HL-60 (cell line): ENCODE results near the gene DHX15.

Source experiments
- DNase-seq, 2 experiments: peaks; one replicate each; pipeline ENCODE4 v3.0.0-alpha.2; 2010 to 2020; ENCODE audit warnings: low read depth in 1 of 2, low spot score in 1 of 2
- H3K27ac ChIP-seq: fragments of 250-450 bp; sonication (Bioruptor Pico); replicated peaks from 2 replicates; pipeline ENCODE4 v1.5.1; 2020; ENCODE audit warnings: mild to moderate bottlenecking, moderate library complexity
- H3K27me3 ChIP-seq: fragments of 250-450 bp; sonication (Bioruptor Pico); 2 replicates; pipeline ENCODE4 v1.5.1; 2021; ENCODE audit warnings: mild to moderate bottlenecking, moderate library complexity; ENCODE audit not compliant: insufficient read depth, poor library complexity, severe bottlenecking
- H3K4me3 ChIP-seq: replicated peaks from 2 replicates; pipeline ENCODE4 v1.5.1; 2011; ENCODE audit warnings: mild to moderate bottlenecking, control low read depth, low read length; ENCODE audit not compliant: insufficient read depth
- GABPA ChIP-seq: IDR thresholded peaks from 2 replicates; pipeline ENCODE4 v1.6.1; 2012; ENCODE audit warnings: low read depth
- POLR2AphosphoS5 ChIP-seq: IDR thresholded peaks from 2 replicates; pipeline ENCODE4 v1.6.1; 2012; ENCODE audit warnings: low read depth
- SPI1 ChIP-seq: IDR thresholded peaks from 2 replicates; pipeline ENCODE4 v1.6.1; 2012; ENCODE audit warnings: low read depth, mild to moderate bottlenecking, borderline replicate concordance
- TF ChIP-seq, protein P1 (sequence below): IDR thresholded peaks from 2 replicates; pipeline ENCODE4 v1.6.1; 2012; ENCODE audit warnings: low read depth; ENCODE audit not compliant: insufficient replicate concordance
- TF ChIP-seq, protein P2 (sequence below): IDR thresholded peaks from one replicate; pipeline ENCODE4 v1.5.1; 2011; ENCODE audit warnings: low read length, control low read depth, inconsistent platforms; ENCODE audit not compliant: insufficient read depth

The DHX15 gene

GRCh38 chr4:24595659-24596058 is 11.3 kb upstream of the DHX15 start:
- Histone ChIP-seq H3K27ac (no peak overlapping the region), H3K4me3 (no peak overlapping the region), H3K27me3 (no peaks in the 10 kb centered on the region)
- TF ChIP-seq POLR2AphosphoS5 = no peak
- no peak for DNase-seq

GRCh38 chr4:24594887-24595286 is 10.5 kb upstream of the DHX15 start:
- Histone ChIP-seq H3K27me3 (no peaks in the 10 kb centered on the region), H3K27ac (no peak overlapping the region), H3K4me3 (no peak overlapping the region)
- TF ChIP-seq POLR2AphosphoS5 (no peak), SPI1 (no peak), GABPA (no peak)
- TF ChIP-seq, protein P1, sequence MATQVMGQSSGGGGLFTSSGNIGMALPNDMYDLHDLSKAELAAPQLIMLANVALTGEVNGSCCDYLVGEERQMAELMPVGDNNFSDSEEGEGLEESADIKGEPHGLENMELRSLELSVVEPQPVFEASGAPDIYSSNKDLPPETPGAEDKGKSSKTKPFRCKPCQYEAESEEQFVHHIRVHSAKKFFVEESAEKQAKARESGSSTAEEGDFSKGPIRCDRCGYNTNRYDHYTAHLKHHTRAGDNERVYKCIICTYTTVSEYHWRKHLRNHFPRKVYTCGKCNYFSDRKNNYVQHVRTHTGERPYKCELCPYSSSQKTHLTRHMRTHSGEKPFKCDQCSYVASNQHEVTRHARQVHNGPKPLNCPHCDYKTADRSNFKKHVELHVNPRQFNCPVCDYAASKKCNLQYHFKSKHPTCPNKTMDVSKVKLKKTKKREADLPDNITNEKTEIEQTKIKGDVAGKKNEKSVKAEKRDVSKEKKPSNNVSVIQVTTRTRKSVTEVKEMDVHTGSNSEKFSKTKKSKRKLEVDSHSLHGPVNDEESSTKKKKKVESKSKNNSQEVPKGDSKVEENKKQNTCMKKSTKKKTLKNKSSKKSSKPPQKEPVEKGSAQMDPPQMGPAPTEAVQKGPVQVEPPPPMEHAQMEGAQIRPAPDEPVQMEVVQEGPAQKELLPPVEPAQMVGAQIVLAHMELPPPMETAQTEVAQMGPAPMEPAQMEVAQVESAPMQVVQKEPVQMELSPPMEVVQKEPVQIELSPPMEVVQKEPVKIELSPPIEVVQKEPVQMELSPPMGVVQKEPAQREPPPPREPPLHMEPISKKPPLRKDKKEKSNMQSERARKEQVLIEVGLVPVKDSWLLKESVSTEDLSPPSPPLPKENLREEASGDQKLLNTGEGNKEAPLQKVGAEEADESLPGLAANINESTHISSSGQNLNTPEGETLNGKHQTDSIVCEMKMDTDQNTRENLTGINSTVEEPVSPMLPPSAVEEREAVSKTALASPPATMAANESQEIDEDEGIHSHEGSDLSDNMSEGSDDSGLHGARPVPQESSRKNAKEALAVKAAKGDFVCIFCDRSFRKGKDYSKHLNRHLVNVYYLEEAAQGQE = no peak
- TF ChIP-seq, protein P2, sequence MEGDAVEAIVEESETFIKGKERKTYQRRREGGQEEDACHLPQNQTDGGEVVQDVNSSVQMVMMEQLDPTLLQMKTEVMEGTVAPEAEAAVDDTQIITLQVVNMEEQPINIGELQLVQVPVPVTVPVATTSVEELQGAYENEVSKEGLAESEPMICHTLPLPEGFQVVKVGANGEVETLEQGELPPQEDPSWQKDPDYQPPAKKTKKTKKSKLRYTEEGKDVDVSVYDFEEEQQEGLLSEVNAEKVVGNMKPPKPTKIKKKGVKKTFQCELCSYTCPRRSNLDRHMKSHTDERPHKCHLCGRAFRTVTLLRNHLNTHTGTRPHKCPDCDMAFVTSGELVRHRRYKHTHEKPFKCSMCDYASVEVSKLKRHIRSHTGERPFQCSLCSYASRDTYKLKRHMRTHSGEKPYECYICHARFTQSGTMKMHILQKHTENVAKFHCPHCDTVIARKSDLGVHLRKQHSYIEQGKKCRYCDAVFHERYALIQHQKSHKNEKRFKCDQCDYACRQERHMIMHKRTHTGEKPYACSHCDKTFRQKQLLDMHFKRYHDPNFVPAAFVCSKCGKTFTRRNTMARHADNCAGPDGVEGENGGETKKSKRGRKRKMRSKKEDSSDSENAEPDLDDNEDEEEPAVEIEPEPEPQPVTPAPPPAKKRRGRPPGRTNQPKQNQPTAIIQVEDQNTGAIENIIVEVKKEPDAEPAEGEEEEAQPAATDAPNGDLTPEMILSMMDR = no peak
- no peak for DNase-seq

DNA sequence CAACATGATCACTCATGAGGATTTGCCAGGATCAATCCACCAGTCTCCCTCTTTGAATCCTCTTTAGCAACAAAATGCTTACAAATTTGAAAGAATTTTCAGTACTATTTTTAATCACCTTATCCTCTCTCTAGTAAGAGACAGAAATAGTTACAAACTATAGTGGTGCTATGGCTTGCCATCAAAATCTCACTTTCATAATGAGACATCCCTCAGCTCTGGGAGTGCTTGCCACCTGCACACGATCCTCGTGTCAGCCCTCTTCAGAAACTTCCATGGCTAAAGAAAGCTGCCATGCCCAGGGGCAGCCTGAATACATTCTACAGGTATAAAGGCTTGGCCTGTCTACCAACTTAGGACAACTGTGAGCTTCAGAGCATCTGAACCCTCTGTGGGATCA is 5.1 kb upstream of the DHX15 start:
- TF ChIP-seq POLR2AphosphoS5 = no peak
- no peak for TF ChIP-seq SPI1
- TF ChIP-seq, protein P2 = no peak
- no peak for TF ChIP-seq GABPA
- TF ChIP-seq, protein P1 = no peak
- Histone ChIP-seq H3K27ac (no peak overlapping the region), H3K27me3 (no peaks in the 10 kb centered on the region), H3K4me3 (no peak overlapping the region)
- DNase-seq = no peak

DNA sequence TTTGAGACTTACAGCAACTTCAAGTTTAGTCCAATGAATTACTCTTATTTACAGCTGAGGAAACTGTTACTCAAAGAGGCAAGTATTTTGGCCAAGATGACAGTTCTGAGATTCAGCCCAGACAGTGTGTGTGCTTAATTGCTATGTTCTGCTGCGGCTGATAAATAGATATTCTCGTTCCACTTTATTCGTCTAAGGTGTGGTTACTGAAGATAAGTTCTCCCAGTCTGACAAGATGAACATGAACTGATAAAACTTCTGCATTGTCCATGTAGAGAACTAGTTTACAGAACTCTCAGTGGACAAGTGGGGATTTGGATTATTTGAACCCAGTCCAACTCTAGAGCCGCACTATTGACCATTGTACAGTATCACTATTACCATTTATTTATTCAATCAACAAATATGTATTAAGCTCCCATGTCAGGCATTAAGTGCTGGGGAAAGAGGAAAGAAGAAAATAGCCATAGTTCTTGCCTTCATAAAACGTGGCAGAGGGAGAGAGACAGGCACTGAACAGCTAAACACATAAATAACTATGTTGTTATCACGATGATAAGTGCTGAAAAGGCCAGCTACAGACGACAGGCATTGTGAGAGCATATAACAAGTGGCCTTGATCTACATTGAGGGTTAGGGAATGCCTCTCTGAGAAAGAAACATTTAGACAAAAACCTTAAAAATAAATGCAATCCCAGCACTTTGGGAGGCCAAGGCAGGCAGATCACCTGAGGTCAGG is 4.0 kb upstream of the DHX15 start:
- Histone ChIP-seq H3K27ac (no peak overlapping the region), H3K27me3 (no peaks in the 10 kb centered on the region), H3K4me3 (no peak overlapping the region)
- no peak for DNase-seq
- TF ChIP-seq, protein P2 = no peak
- TF ChIP-seq GABPA = no peak
- no peak for TF ChIP-seq SPI1
- no peak for TF ChIP-seq POLR2AphosphoS5
- TF ChIP-seq, protein P1 = no peak
